ENCODE data around the gene LSMEM2. TPM values are rescaled to one million over a fixed set of nuclear protein-coding genes. Genes with fewer than 3 reads are reported as not detected.

Gene LSMEM2
- total and polyA plus RNA-seq, 8 donors, result 0.15 to 0.61 (median 0.41) TPM; not detected in 1

DNA sequence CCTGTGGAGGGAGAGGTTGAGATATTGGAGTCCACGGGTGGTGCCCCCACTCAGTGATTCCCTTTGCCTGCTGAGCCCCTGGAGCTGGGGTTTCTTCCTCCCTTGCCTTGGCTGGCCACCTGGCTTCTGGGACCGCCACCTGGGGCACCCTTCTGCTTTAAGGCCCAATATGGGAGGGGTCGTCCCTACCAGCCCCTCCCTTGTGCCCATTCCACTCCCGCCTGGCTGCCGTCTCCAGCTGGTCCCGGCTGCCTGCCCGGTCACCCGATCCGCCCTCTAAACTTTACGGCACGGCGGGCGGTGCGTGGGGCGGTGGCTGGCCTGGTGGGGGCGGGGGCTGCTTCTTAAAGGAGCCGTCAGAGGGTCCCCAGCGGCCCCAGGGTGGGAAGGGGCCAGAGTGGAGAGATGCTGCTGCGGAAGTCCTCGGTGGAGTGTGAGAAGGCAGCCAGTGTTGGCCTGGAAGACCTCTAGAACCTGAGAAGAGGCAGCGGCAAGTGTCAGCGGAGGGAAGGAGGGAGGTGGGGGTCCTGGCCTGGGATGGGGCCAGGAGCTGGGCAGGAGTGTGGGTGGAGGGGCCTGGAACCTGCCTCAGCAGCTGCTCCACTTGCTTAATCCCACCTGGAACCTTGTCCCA is 11.5 kb upstream of the LSMEM2 start:
- Histone ChIP-seq H3K4me1 (peaks cover 40 to 56% of the 10 kb centered on the region in 2 donors), H3K36me3 (no peaks in the 10 kb centered on the region), H3K4me3 (peak overlapping the region; percentile 48 to 54), H3K9me3 (no peaks in the 10 kb centered on the region), H3K27me3 (peaks cover 0 to 21% of the 10 kb centered on the region in 2 donors), H3K27ac (peak overlapping the region; percentile 80 to 92)
- TF ChIP-seq, protein P1, sequence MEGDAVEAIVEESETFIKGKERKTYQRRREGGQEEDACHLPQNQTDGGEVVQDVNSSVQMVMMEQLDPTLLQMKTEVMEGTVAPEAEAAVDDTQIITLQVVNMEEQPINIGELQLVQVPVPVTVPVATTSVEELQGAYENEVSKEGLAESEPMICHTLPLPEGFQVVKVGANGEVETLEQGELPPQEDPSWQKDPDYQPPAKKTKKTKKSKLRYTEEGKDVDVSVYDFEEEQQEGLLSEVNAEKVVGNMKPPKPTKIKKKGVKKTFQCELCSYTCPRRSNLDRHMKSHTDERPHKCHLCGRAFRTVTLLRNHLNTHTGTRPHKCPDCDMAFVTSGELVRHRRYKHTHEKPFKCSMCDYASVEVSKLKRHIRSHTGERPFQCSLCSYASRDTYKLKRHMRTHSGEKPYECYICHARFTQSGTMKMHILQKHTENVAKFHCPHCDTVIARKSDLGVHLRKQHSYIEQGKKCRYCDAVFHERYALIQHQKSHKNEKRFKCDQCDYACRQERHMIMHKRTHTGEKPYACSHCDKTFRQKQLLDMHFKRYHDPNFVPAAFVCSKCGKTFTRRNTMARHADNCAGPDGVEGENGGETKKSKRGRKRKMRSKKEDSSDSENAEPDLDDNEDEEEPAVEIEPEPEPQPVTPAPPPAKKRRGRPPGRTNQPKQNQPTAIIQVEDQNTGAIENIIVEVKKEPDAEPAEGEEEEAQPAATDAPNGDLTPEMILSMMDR (IDR thresholded peaks at IDR 0.05), result no peak
- intact Hi-C loops (cut with DNase I), result no loop called here
- peak; percentile 32 for ATAC-seq
- peak in 3 of 4 donors; percentile 62 to 87 (median 70) for DNase-seq

DNA sequence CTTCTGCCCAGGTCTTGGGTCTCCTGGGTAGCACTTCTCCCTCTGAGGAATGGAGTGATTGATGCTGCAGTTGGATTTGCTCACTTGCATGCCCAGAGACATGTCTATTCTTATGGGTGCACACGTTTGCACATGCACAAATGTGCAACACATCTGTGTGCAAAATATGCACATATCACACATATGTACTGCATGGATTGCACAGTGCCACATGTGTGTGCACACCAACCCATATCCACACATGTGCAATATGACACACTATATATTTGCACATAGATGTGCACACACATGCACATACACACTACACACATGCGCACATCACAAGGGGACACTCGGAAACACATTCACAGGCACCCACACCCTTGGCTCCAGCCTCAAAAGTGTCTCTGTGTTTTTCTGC is 10.6 kb upstream of the LSMEM2 start:
- TF ChIP-seq, protein P1 (IDR thresholded peaks at IDR 0.05), result no peak

DNA sequence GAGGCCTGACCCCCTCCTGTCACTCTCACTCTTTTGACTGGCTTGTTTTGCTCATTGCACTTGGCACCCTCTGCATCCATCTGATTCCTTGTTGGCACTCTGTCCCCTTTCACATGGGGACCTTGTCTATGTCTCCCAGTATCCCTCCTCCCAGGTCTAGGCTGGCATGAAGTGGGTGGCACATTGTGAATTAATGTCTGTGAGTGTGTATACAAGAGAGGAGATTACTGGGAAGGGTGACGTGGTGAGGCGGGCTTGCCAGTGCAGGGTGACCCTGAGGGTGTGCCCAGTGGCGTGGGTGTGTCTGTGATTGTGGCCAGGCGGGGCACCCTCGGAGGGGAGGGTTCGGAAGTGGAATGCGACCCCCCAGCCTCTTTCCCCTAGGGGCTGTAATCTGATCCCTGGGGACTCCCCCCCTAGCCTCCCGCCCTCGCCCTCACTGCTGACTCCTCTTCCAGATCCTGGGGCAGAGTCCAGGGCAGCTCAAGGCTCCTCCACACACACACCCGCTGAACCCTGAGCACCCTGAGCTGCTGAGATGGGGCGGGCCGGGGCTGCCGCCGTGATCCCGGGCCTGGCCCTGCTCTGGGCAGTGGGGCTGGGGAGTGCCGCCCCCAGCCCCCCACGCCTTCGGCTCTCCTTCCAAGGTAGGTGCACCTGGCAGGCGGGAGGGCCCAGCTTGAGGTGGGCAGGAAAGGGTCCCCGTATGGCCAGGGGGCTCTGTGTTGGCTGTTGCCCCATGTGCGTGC is 10.0 kb upstream of the LSMEM2 start, which contains the start of gene SEMA3B:
TSS of gene SEMA3B (plus strand) at position 445 of the 749 bp plus-strand sequence. CDS start at position 539, 94 bp downstream.
- H3K27me3 ChIP-seq, result peaks cover 0 to 30% of the 10 kb centered on the region in 2 donors
- ATAC-seq (peak; percentile 55), DNase-seq (peak in 3 of 4 donors; percentile 80 to 87 (median 86))
- peak within 1 kb of the TSS; percentile 24 to 48 for H3K4me3 ChIP-seq
- peak within 1 kb of the TSS; percentile 80 to 92 for H3K27ac ChIP-seq
- H3K9me3 ChIP-seq, result no peaks in the 10 kb centered on the region
- TF ChIP-seq, protein P1 (IDR thresholded peaks at IDR 0.05), result no peak
- H3K4me1 ChIP-seq, result peaks cover 48 to 65% of the 10 kb centered on the region in 2 donors
- H3K36me3 ChIP-seq, result no peaks in the 10 kb centered on the region
- intact Hi-C loops (cut with DNase I), result no loop called here

More for the DNA sequence above, 10.6 kb upstream of the LSMEM2 start:
- no peak for ATAC-seq
- Histone ChIP-seq H3K27me3 (peaks cover 0 to 24% of the 10 kb centered on the region in 2 donors), H3K27ac (peak overlapping the region; percentile 80 to 92), H3K4me3 (peak overlapping the region in 1 of 2 donors; percentile 48), H3K9me3 (no peaks in the 10 kb centered on the region), H3K36me3 (no peaks in the 10 kb centered on the region), H3K4me1 (peaks cover 48 to 64% of the 10 kb centered on the region in 2 donors)
- no peak for DNase-seq
- intact Hi-C loops (cut with DNase I), result no loop called here

DNA sequence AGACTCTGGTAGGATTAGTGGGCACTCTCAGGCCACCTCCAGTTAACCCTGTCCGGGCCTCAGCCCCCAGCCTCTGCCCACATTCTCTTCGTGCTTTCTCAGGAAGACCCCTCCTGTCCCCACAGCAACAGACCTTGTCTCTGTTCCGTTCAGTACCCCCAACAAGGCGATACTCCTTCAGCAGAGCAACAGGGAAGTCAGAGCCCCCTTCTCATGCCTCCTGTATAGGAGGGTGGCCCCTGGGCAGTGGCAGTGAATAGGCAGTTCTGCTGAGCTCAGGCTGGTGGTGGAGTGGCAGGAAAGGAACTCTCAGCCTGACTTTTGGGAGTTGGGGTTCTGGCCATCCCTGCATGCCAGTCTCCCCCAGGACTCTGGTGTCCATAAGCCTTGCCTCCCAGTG is 9.4 kb upstream of the LSMEM2 start:
- intact Hi-C loops (cut with DNase I), result no loop called here
- TF ChIP-seq, protein P1 (IDR thresholded peaks at IDR 0.05), result no peak
- no peaks in the 10 kb centered on the region for H3K36me3 ChIP-seq
- H3K27me3 ChIP-seq, result peaks cover 0 to 36% of the 10 kb centered on the region in 2 donors
- ATAC-seq (no peak), DNase-seq (no peak)
- no peaks in the 10 kb centered on the region for H3K9me3 ChIP-seq
- H3K27ac ChIP-seq, result peak overlapping the region; percentile 37 to 92
- H3K4me3 ChIP-seq, result peak overlapping the region; percentile 24 to 35
- H3K4me1 ChIP-seq, result peaks cover 43 to 65% of the 10 kb centered on the region in 2 donors

DNA sequence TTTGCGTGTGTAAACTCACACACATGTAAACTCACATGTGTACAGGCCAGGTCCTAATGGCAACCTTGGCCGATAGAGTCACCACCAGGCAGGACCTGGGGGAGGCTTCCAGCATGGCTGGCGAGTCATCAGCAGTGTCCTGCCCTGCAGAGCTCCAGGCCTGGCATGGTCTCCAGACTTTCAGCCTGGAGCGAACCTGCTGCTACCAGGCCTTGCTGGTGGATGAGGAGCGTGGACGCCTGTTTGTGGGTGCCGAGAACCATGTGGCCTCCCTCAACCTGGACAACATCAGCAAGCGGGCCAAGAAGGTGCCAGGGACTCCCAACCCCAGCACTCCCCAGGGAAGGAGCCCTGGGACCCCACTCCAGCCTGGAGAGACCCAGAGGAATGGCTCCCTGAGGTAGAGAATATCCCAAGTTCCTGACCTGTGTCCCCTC is 8.9 kb upstream of the LSMEM2 start:
- H3K4me3 ChIP-seq, result peak overlapping the region in 1 of 2 donors; percentile 35
- no peak overlapping the region for H3K27ac ChIP-seq
- DNase-seq (no peak), ATAC-seq (no peak)
- H3K9me3 ChIP-seq, result no peaks in the 10 kb centered on the region
- TF ChIP-seq, protein P1 (IDR thresholded peaks at IDR 0.05), result no peak
- intact Hi-C loops (cut with DNase I), result loop anchor here in 1 of 2 donors (5.0 kb wide), 2 partner anchors 43 to 78 kb away; partner anchors contain the start of gene GNAT1
- peaks cover 37 to 61% of the 10 kb centered on the region in 2 donors for H3K4me1 ChIP-seq
- no peaks in the 10 kb centered on the region for H3K36me3 ChIP-seq
- peaks cover 0 to 42% of the 10 kb centered on the region in 2 donors for H3K27me3 ChIP-seq
